K562 (cell line): ENCODE results near the gene KMT2A. TPM values are rescaled to one million over a fixed set of nuclear protein-coding genes. Genes with fewer than 3 reads are reported as not detected.

ENCODE experiments used
- ATF1 ChIP-seq, 2 experiments: fragments of 450-650 bp in 1 of 2; IDR thresholded peaks; 2 replicates each; pipeline ENCODE4 v1.6.1; 2016; ENCODE audit warnings: missing compliant biosample characterization in 1 of 2, missing genetic modification characterization in 1 of 2
- CAMTA2 ChIP-seq: fragments of 250-450 bp; sonication (Bioruptor Pico); conservative IDR thresholded peaks from 2 replicates; pipeline ENCODE4 v1.5.1; 2022
- DPF2 ChIP-seq: fragments of 450-650 bp; IDR thresholded peaks from 2 replicates; pipeline ENCODE4 v1.6.1; 2016
- EP400 ChIP-seq: fragments of 450-650 bp; IDR thresholded peaks from 2 replicates; pipeline ENCODE4 v1.6.1; 2017; ENCODE audit warnings: antibody characterized with exemption, mild to moderate bottlenecking, moderate library complexity
- HLTF ChIP-seq: fragments of 450-650 bp; IDR thresholded peaks from 2 replicates; pipeline ENCODE4 v1.6.1; 2016
- HSF4 ChIP-seq: fragments of 250-450 bp; sonication (Bioruptor Pico); IDR thresholded peaks from 2 replicates; pipeline ENCODE4 v2.1.2; 2022; ENCODE audit warnings: mild to moderate bottlenecking, moderate library complexity, borderline replicate concordance
- KAT7 ChIP-seq: sonication (generic); formaldehyde crosslinking; IDR thresholded peaks from 2 replicates; pipeline ENCODE4 v1.8.0; 2022; ENCODE audit warnings: missing genetic modification reagents, mild to moderate bottlenecking, borderline replicate concordance
- NR2C1 ChIP-seq, 2 experiments: fragments of 450-650 bp; IDR thresholded peaks; 2 replicates each; pipeline ENCODE4 v1.6.1; 2017; ENCODE audit warnings: mild to moderate bottlenecking in 2 of 2, antibody characterized with exemption in 1 of 2, inconsistent platforms in 1 of 2, missing compliant biosample characterization in 1 of 2, missing genetic modification characterization in 1 of 2
- PHB ChIP-seq: fragments of 250-450 bp; sonication (Bioruptor Pico); IDR thresholded peaks from 2 replicates; pipeline ENCODE4 v1.5.0; 2021
- RBM25 ChIP-seq: fragments of 200-400 bp; formaldehyde crosslinking; IDR thresholded peaks from 2 replicates; pipeline ENCODE4 v1.6.1; 2018; ENCODE audit warnings: low read length, low read depth, moderate library complexity; ENCODE audit not compliant: severe bottlenecking
- REST ChIP-seq, 2 experiments: fragments of 450-650 bp; formaldehyde crosslinking in 1 of 2; IDR thresholded peaks; 2 replicates each; pipeline versions ENCODE4 v1.4.0 to v1.6.1; 2014 to 2020; ENCODE audit warnings: mild to moderate bottlenecking in 2 of 2, borderline replicate concordance in 1 of 2, low read depth in 1 of 2
- SMC3 ChIP-seq: conservative IDR thresholded peaks from 2 replicates; pipeline ENCODE4 v1.6.1; 2011; ENCODE audit warnings: low read depth, low read length, improper control_type of control experiment; ENCODE audit not compliant: insufficient read depth
- TAF1 ChIP-seq: IDR thresholded peaks from 2 replicates; pipeline ENCODE4 v1.6.1; 2011; ENCODE audit warnings: mild to moderate bottlenecking, low read length, moderate library complexity; ENCODE audit not compliant: insufficient read depth, control insufficient read depth, severe bottlenecking; ENCODE audit errors: extremely low read depth
- TOE1 ChIP-seq, 2 experiments: fragments of 450-650 bp in 1 of 2; sonication (generic) in 1 of 2; formaldehyde crosslinking in 1 of 2; IDR thresholded peaks; 2 replicates each; pipeline versions ENCODE4 v1.7.1 to v1.8.0; 2016 to 2022; ENCODE audit warnings: borderline replicate concordance in 2 of 2, mild to moderate bottlenecking in 2 of 2, antibody characterized with exemption in 1 of 2, inconsistent platforms in 1 of 2, low read depth in 1 of 2, missing genetic modification reagents in 1 of 2, moderate library complexity in 1 of 2
- ZEB2 ChIP-seq: fragments of 450-650 bp; IDR thresholded peaks from 2 replicates; pipeline ENCODE4 v1.6.1; 2016
- polyA plus RNA-seq, 8 experiments: library from polyadenylated mRNA; depleted of rRNA in 4 of 8; stranded (reverse) in 5 of 8; unstranded in 3 of 8; fragments of >200 nt; fragmentation: Nextera tagmentation in 2 of 8; fragmentation: Illumina TruSeq in 1 of 8; extraction: Ambion mirVana in 2 of 8; extraction: Trizol in 1 of 8; gene quantifications; 2 replicates each; pipeline versions ENCODE4 v1.2.1 to v1.2.3, GENCODE V29; 2011 to 2014; ENCODE audit warnings: inconsistent platforms in 1 of 8, missing spikeins in 1 of 8
- total RNA-seq, 7 experiments: library from RNA; depleted of rRNA in 6 of 7; stranded (reverse); fragments of >200 nt in 6 of 7; fragmentation: Illumina TruSeq in 2 of 7; extraction: Trizol in 2 of 7; gene quantifications; 2 replicates each; pipeline versions ENCODE4 v1.2.1 to v1.2.3, GENCODE V29; 2011 to 2021; ENCODE audit warnings: low replicate concordance in 1 of 7
- TF ChIP-seq, protein P1 (sequence below), 2 experiments: fragments of 250-450 bp in 1 of 2; fragments of 450-650 bp in 1 of 2; sonication (Bioruptor Pico) in 1 of 2; IDR thresholded peaks; 2 replicates each; pipeline versions ENCODE4 v1.6.1 to v1.8.0; 2016 to 2021; ENCODE audit warnings: mild to moderate bottlenecking in 2 of 2, moderate library complexity in 2 of 2, missing compliant biosample characterization in 1 of 2, missing genetic modification characterization in 1 of 2
- TF ChIP-seq, protein P2 (sequence below): fragments of 450-650 bp; formaldehyde crosslinking; IDR thresholded peaks from 2 replicates; pipeline ENCODE4 v1.4.0; 2022; ENCODE audit warnings: mild to moderate bottlenecking, moderate library complexity

The KMT2A gene
- total and polyA plus RNA-seq, 9 of the 15 experiments (the other 6 are each of a cell fraction or from before 2014, with no cell fraction given) = 9.6 to 59.9 (median 32.6) TPM

GRCh38 chr11:118435893-118436624 is at the start of gene KMT2A (continued):
- no peak for TF ChIP-seq NR2C1 (IDR thresholded peaks at IDR 0.05)
- no peak for TF ChIP-seq NR2C1 (tag; IDR thresholded peaks at IDR 0.05)
- peak; percentile 54 for TF ChIP-seq REST (IDR thresholded peaks at IDR 0.05; ENCODE audit: borderline replicate concordance)
- 0 out of 2 replicates have a peak, but pooled peaks have one; percentile 80 for TF ChIP-seq REST (CRISPR knock-in tag; IDR thresholded peaks at IDR 0.05; ENCODE audit: low read depth)
- no peak for TF ChIP-seq HSF4 (CRISPR knock-in tag)
- TF ChIP-seq TOE1 (IDR thresholded peaks at IDR 0.05; ENCODE audit: borderline replicate concordance) = peak; percentile 83; the same call in 1 of the 2 replicates
- TF ChIP-seq TOE1 (CRISPR knock-in tag; IDR thresholded peaks at IDR 0.05; ENCODE audit: borderline replicate concordance, low read depth) = peak; percentile 69; the same call in 1 of the 2 replicates
- TF ChIP-seq SMC3 = no peak
- peak; percentile 56 for TF ChIP-seq TAF1
- peak; percentile 91 for TF ChIP-seq RBM25
- peak; percentile 97 for TF ChIP-seq ZEB2
- TF ChIP-seq, protein P1, sequence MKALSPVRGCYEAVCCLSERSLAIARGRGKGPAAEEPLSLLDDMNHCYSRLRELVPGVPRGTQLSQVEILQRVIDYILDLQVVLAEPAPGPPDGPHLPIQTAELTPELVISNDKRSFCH (CRISPR knock-in tag; IDR thresholded peaks at IDR 0.05) = no peak
- TF ChIP-seq, protein P1 (tag; IDR thresholded peaks at IDR 0.05) = peak; percentile 51; the same call in 1 of the 2 replicates
- no peak for TF ChIP-seq ATF1 (CRISPR knock-in tag; IDR thresholded peaks at IDR 0.05)
- peak; percentile 88 for TF ChIP-seq ATF1 (tag; IDR thresholded peaks at IDR 0.05)
- peak; percentile 86 for TF ChIP-seq HLTF
- TF ChIP-seq PHB (CRISPR knock-in tag) = no peak
- TF ChIP-seq KAT7 (CRISPR knock-in tag) = no peak
- TF ChIP-seq CAMTA2 (CRISPR knock-in tag) = no peak
- TF ChIP-seq EP400 = peak; percentile 71
- peak; percentile 41; the same call in 1 of the 2 replicates for TF ChIP-seq DPF2
- TF ChIP-seq, protein P2, sequence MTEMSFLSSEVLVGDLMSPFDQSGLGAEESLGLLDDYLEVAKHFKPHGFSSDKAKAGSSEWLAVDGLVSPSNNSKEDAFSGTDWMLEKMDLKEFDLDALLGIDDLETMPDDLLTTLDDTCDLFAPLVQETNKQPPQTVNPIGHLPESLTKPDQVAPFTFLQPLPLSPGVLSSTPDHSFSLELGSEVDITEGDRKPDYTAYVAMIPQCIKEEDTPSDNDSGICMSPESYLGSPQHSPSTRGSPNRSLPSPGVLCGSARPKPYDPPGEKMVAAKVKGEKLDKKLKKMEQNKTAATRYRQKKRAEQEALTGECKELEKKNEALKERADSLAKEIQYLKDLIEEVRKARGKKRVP (CRISPR knock-in tag) = no peak
